Adrenal gland (tissue), 5 donors: Measurements from ENCODE around the gene CSNK2B.

Source experiments
- CTCF ChIP-seq, 6 experiments: fragments of 450-650 bp in 4 of 6; fragments of 200-600 bp in 2 of 6; sonication (generic) in 1 of 6; IDR thresholded peaks; 1 replicate in 5 of 6; 2 replicates in 1 of 6; pipeline versions ENCODE4 v1.5.1 to v1.8.0; 2016 to 2021; ENCODE audit warnings: antibody characterized with exemption in 6 of 6, mild to moderate bottlenecking in 2 of 6, moderate library complexity in 1 of 6
- POLR2A ChIP-seq, 2 donors: fragments of 450-650 bp; IDR thresholded peaks; one replicate each; pipeline ENCODE4 v1.6.1; 2017; ENCODE audit warnings: antibody characterized with exemption in 2 of 2, mild to moderate bottlenecking in 2 of 2, moderate library complexity in 1 of 2
- donor health status: DM: no; HTN: no; CAD: no.

GRCh38 chr6:31666337-31666965 lies 571 bp downstream of the CSNK2B start:
- no peak for TF ChIP-seq CTCF (IDR thresholded peaks at IDR 0.05)
- no peak for TF ChIP-seq POLR2A (IDR thresholded peaks at IDR 0.05)
